ENCODE data around the gene GCSH. TPM values are rescaled to one million over a fixed set of nuclear protein-coding genes. Genes with fewer than 3 reads are reported as not detected.

GCSH gene
- polyA plus RNA-seq, 2 of the 4 experiments (the other 2 are of a cell fraction), result 73.5 to 76.4 TPM

DNA sequence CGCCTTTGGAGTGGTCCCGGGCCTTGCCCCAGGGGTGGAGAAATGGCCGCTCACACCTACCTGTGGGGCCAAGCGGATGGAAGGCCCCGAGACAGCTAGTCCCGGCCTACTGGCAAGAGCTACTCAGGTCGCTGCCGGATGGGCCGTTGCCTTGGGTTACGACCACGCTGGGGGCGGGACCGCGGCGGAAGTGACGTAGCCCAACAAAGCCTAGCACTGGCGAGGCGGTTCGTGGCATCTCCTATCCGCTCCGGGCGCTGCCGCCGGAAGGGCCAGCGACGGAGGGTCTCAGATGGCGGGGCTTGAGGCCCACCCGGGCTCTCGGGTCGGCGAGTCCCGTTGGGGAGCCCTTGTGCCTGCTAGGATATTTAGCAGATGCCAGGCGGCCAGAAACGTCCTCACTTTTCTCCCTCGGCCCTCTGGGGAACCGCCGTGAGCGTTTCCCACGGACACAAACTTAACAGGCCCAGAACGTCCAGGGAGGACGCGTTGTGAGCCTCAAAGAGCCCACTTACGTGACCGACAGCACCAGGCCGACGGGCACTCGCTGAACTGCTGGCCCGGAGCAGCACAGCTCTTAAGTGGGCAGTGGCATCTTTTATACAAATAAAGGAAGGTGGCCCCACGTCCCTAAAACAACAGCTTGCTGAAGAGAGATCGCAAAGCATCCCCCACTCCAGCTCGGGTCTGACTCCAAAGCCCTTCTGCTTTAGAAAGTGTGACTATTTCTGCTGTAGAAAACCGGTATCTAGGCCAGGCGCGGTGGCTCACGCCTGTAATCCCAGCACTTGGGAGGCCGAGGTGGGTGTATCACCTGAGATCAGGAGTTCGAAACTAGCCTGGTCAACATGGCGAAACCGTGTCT, 18.9 kb downstream of the GCSH start, which contains the start of gene C16orf46:
Gene C16orf46, minus strand, starts transcription at position 163 of the 865 bp plus-strand sequence. CDS start 13,283 bp downstream, outside the sequence.
- peak; percentile 96 to 97 for ATAC-seq
- FAIRE-seq, result no peak
- H3K4me3 ChIP-seq, result peak within 1 kb of the TSS; percentile 61
- ChIA-PET POLR2A (interaction anchor here (0.6 to 2.3 kb wide), 12 partner anchors 11 to 107 kb away, joined by 3 to 16 read pairs (median 4); partner anchors contain the start of genes CENPN and CMC2), CTCF (interaction anchor here (0.5 to 3.2 kb wide), 8 partner anchors 10 to 233 kb away, joined by 3 to 8 read pairs (median 3); partner anchors contain the start of gene ATMIN)
- 24% methylated on average over 32 of the region's 59 CpGs for WGBS (ENCODE audit: missing lambda C conversion rate)
- no peaks in the 10 kb centered on the region for H3K9me3 ChIP-seq
- DNase-seq (ENCODE audit: low read depth in 1 of 2, low spot score in 1 of 2), result peak; percentile 97 to 98
- peaks cover 5% of the 10 kb centered on the region; the same call in 1 of the 3 replicates for H3K4me1 ChIP-seq
- H3K27ac ChIP-seq, result peak within 1 kb of the TSS; percentile 79 to 90
- peak within 1 kb of the TSS; percentile 79 for H3K4me2 ChIP-seq
- no peak for TF ChIP-seq RNF2 (IDR thresholded peaks at IDR 0.05; ENCODE audit: borderline replicate concordance, low read depth)
- TF ChIP-seq SREBF2 (IDR thresholded peaks at IDR 0.05), result no peak
- TF ChIP-seq ESRRA (IDR thresholded peaks at IDR 0.05; ENCODE audit: borderline replicate concordance, low read length), result no peak
- no peak for TF ChIP-seq HOXA7 (CRISPR knock-in tag; IDR thresholded peaks at IDR 0.05)
- TF ChIP-seq RARB (CRISPR knock-in tag; IDR thresholded peaks at IDR 0.05), result no peak
- no peak for TF ChIP-seq HOXB5 (CRISPR knock-in tag; IDR thresholded peaks at IDR 0.05)
- no peak for TF ChIP-seq MYC (IDR thresholded peaks at IDR 0.05; ENCODE audit: borderline replicate concordance, low read length)
- 0 out of 2 replicates have a peak, but pooled peaks have one; percentile 54 for TF ChIP-seq CHD4 (IDR thresholded peaks at IDR 0.05; ENCODE audit: borderline replicate concordance)
- TF ChIP-seq, protein P1, sequence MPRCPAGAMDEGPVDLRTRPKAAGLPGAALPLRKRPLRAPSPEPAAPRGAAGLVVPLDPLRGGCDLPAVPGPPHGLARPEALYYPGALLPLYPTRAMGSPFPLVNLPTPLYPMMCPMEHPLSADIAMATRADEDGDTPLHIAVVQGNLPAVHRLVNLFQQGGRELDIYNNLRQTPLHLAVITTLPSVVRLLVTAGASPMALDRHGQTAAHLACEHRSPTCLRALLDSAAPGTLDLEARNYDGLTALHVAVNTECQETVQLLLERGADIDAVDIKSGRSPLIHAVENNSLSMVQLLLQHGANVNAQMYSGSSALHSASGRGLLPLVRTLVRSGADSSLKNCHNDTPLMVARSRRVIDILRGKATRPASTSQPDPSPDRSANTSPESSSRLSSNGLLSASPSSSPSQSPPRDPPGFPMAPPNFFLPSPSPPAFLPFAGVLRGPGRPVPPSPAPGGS (IDR thresholded peaks at IDR 0.05), result peak; percentile 86; the same call in 2 of the 3 replicates
- TF ChIP-seq, protein P2, sequence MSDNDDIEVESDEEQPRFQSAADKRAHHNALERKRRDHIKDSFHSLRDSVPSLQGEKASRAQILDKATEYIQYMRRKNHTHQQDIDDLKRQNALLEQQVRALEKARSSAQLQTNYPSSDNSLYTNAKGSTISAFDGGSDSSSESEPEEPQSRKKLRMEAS (IDR thresholded peaks at IDR 0.05), result peak; percentile 56; the same call in 1 of the 2 replicates
- TF ChIP-seq, protein P3, sequence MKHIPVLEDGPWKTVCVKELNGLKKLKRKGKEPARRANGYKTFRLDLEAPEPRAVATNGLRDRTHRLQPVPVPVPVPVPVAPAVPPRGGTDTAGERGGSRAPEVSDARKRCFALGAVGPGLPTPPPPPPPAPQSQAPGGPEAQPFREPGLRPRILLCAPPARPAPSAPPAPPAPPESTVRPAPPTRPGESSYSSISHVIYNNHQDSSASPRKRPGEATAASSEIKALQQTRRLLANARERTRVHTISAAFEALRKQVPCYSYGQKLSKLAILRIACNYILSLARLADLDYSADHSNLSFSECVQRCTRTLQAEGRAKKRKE (CRISPR knock-in tag; IDR thresholded peaks at IDR 0.05; ENCODE audit: low read depth), result no peak; the same call in 1 of the 2 replicates
- no peak for TF ChIP-seq CHD2 (IDR thresholded peaks at IDR 0.05; ENCODE audit: low read length, partially characterized antibody)
- TF ChIP-seq NR3C1 (IDR thresholded peaks at IDR 0.05), result no peak
- TF ChIP-seq CBX8 (IDR thresholded peaks at IDR 0.05), result no peak
- no peak for TF ChIP-seq JUNB (IDR thresholded peaks at IDR 0.05)
- TF ChIP-seq KDM1A (IDR thresholded peaks at IDR 0.05; ENCODE audit: low read depth), result no peak
- TF ChIP-seq, protein P4, sequence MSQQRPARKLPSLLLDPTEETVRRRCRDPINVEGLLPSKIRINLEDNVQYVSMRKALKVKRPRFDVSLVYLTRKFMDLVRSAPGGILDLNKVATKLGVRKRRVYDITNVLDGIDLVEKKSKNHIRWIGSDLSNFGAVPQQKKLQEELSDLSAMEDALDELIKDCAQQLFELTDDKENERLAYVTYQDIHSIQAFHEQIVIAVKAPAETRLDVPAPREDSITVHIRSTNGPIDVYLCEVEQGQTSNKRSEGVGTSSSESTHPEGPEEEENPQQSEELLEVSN (IDR thresholded peaks at IDR 0.05; ENCODE audit: borderline replicate concordance, low read depth), result 0 out of 2 replicates have a peak, but pooled peaks have one; percentile 54
- no peak for TF ChIP-seq CEBPB (IDR thresholded peaks at IDR 0.05)
- TF ChIP-seq BHLHE40 (IDR thresholded peaks at IDR 0.05; ENCODE audit: low read depth, low read length), result no peak
- TF ChIP-seq EHMT2 (IDR thresholded peaks at IDR 0.05; ENCODE audit: low read depth), result no peak
- TF ChIP-seq, protein P5, sequence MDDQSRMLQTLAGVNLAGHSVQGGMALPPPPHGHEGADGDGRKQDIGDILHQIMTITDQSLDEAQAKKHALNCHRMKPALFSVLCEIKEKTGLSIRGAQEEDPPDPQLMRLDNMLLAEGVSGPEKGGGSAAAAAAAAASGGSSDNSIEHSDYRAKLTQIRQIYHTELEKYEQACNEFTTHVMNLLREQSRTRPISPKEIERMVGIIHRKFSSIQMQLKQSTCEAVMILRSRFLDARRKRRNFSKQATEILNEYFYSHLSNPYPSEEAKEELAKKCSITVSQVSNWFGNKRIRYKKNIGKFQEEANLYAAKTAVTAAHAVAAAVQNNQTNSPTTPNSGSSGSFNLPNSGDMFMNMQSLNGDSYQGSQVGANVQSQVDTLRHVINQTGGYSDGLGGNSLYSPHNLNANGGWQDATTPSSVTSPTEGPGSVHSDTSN (IDR thresholded peaks at IDR 0.05), result no peak
- peak; percentile 71 to 82; a peak in 4 of 5 replicates for TF ChIP-seq JUN (IDR thresholded peaks at IDR 0.05)
- 0 out of 2 replicates have a peak, but pooled peaks have one; percentile 58 for TF ChIP-seq RFX5 (IDR thresholded peaks at IDR 0.05)
- TF ChIP-seq ZNF302 (CRISPR knock-in tag; IDR thresholded peaks at IDR 0.05), result no peak
- TF ChIP-seq, protein P6, sequence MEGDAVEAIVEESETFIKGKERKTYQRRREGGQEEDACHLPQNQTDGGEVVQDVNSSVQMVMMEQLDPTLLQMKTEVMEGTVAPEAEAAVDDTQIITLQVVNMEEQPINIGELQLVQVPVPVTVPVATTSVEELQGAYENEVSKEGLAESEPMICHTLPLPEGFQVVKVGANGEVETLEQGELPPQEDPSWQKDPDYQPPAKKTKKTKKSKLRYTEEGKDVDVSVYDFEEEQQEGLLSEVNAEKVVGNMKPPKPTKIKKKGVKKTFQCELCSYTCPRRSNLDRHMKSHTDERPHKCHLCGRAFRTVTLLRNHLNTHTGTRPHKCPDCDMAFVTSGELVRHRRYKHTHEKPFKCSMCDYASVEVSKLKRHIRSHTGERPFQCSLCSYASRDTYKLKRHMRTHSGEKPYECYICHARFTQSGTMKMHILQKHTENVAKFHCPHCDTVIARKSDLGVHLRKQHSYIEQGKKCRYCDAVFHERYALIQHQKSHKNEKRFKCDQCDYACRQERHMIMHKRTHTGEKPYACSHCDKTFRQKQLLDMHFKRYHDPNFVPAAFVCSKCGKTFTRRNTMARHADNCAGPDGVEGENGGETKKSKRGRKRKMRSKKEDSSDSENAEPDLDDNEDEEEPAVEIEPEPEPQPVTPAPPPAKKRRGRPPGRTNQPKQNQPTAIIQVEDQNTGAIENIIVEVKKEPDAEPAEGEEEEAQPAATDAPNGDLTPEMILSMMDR (IDR thresholded peaks at IDR 0.05), result no peak
- TF ChIP-seq TP53 (CRISPR knock-in tag; IDR thresholded peaks at IDR 0.05), result no peak
- TF ChIP-seq HDAC2 (IDR thresholded peaks at IDR 0.05), result no peak
- TF ChIP-seq ZFP36 (IDR thresholded peaks at IDR 0.05; ENCODE audit: borderline replicate concordance, partially characterized antibody), result no peak
- TF ChIP-seq RAD21 (conservative IDR thresholded peaks at IDR 0.05 in 1 of 2, IDR thresholded peaks at IDR 0.05 in 1 of 2), result 0 out of 5 replicates have a peak, but pooled peaks of 1 of the 2 experiments have one; percentile 15
- no peak for TF ChIP-seq HOXB13 (CRISPR knock-in tag; IDR thresholded peaks at IDR 0.05; ENCODE audit: low read depth)
- 0 out of 2 replicates have a peak, but pooled peaks have one; percentile 14 for TF ChIP-seq ZC3H11A (IDR thresholded peaks at IDR 0.05)
- TF ChIP-seq NFE2L2 (conservative IDR thresholded peaks at IDR 0.05; ENCODE audit: low read length), result no peak
- no peak for TF ChIP-seq EP300 (IDR thresholded peaks at IDR 0.05)
